ENCODE measurements around the gene C3. TPM values are rescaled to one million over a fixed set of nuclear protein-coding genes. Genes with fewer than 3 reads are reported as not detected.
"Not testable (repeated sequence)": the region's sequence is repeated elsewhere in the genome, so short reads cannot be mapped to it uniquely, and the experiment has no call there.

C3 gene
- total RNA-seq: not detected

GRCh38 chr19:6720369-6721137 lies at the start of gene C3:
Gene C3, minus strand, starts transcription at chr19:6720650. Its CDS starts 61 bp downstream, at chr19:6720589.
- peaks cover 42% of the 10 kb centered on the region for H3K4me1 Mint-ChIP-seq
- peaks cover 4% of the 10 kb centered on the region for H3K9me3 Mint-ChIP-seq
- ChIA-PET POLR2A (no interaction called here), CTCF (interaction anchor here (0.6 to 1.6 kb wide), 5 partner anchors 16 to 1030 kb away, joined by 3 read pairs; no protein-coding TSS in a partner anchor)
- no peak for DNase-seq
- no peak within 1 kb of the TSS for H3K4me3 Mint-ChIP-seq
- H3K27me3 Mint-ChIP-seq: peaks cover 7% of the 10 kb centered on the region
- no peaks in the 10 kb centered on the region for H3K36me3 Mint-ChIP-seq (ENCODE audit: low read depth)
- H3K27ac Mint-ChIP-seq: peak within 1 kb of the TSS; percentile 37

DNA sequence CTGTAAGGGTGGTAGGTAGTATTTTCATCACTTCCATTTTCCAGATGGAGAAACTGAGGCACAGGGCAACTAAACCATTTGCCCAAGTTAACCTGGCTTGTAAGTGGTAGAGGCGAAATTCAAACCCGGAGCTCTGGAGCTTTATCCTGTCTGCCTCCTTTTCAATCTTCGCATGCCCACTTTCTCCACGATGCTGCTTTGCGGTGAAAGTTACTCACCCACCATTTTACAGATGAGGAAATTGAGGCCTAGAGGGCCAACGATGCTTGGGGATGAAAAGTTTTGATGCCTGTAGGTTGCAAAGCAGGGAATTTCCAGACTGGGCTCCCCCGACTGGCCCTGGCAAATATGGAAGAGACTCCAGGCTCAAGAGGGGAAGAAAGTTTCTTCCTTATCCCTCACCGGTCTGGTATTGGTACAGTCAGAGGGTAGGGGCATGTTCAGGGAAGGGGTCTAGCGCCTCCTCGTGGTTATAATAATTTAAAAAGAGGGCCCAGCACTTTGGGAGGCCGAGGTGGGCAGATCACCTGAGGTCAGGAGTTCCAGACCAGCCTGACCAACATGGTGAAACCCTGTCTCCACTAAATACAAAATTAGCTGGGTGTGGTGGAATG lies 48.7 kb upstream of the C3 start:
- ChIA-PET CTCF (interaction anchor here (1.1 to 4.3 kb wide), 5 partner anchors 10 to 94 kb away, joined by 3 to 13 read pairs (median 4); no protein-coding TSS in a partner anchor), POLR2A (no interaction called here)
- no peak overlapping the region for H3K4me3 Mint-ChIP-seq
- DNase-seq: no peak
- no peaks in the 10 kb centered on the region for H3K27me3 Mint-ChIP-seq
- H3K27ac Mint-ChIP-seq: peak overlapping the region; percentile 68
- peaks cover 65% of the 10 kb centered on the region for H3K4me1 Mint-ChIP-seq
- peaks cover 10% of the 10 kb centered on the region for H3K36me3 Mint-ChIP-seq (ENCODE audit: low read depth)
- H3K9me3 Mint-ChIP-seq: no peaks in the 10 kb centered on the region

DNA sequence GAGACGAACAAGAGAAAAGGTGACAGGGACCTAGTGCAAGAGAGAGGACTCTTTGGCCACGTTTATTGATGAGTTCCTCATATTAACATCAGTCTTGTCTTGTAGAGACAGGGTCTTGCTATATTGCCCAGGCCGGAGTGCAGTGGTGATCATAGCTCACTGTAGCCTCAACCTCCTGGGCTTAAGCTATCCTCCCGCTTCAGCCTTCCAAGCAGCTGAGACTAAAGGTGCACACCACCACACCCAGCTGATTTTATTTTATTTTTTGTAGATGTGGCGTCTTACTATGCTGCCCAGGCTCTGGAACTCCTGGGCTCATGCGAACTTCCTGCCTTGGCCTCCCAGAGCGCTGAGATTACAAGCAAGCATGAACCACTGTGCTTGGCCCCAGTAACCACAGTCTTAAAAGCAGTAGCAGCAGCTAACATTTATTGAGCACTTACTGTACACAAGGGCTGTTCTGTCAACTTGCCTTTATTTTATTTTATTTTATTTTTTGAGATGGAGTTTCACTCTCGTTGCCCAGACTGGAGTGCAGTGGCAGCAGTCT lies 47.9 kb upstream of the C3 start:
- ChIA-PET POLR2A (no interaction called here), CTCF (interaction anchor here (0.9 to 4.3 kb wide), 5 partner anchors 11 to 95 kb away, joined by 3 to 13 read pairs (median 3); no protein-coding TSS in a partner anchor)
- peak; percentile 36 for DNase-seq
- peaks cover 60% of the 10 kb centered on the region for H3K4me1 Mint-ChIP-seq
- no peaks in the 10 kb centered on the region for H3K9me3 Mint-ChIP-seq
- peak overlapping the region; percentile 93 for H3K27ac Mint-ChIP-seq
- H3K4me3 Mint-ChIP-seq: peak overlapping the region; percentile 89
- no peaks in the 10 kb centered on the region for H3K27me3 Mint-ChIP-seq
- peaks cover 5% of the 10 kb centered on the region for H3K36me3 Mint-ChIP-seq (ENCODE audit: low read depth)

DNA sequence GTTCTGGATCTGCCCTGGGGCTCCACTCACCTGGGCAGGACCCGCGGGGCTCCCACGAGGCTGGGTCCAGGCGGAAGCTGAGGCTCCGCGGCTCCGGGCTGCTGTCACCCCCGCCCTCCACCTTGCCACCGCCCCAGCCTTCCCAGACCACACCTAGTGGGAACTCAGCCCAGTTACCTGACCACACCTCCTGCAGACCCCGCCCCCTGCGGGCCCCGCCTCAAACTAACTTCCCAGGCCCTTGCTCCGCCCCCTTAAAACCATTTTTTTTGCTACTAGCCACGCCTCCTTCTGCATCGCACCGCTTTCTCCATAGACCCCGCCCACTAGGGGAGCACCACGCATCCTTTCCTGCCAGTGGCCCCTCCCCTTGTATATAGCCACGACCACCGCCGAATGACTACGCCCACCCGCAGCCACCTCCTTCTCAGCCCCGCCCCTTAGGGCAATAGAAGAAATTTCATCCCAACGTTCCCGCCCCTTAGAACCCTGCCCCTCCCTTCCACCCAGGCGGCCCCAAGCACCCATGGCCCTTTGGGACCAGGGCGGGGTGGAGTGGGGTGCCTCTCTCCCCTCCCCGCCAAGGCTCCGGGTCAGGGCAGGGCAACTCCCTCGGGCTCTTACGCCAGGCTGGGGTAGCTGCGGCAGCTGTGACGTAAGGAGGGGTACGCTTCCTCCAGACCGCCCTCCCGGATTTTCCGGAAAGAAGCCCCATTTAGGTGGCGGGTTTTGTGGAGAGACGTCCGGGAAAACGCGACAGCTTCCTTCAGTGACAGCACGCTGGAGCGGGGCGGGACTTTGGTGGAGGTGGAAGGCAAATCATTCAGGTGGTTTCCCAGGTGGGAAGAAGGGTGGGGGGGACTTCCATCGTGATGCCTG lies 47.1 kb upstream of the C3 start, which contains the start of gene SH2D3A:
TSS of gene SH2D3A (minus strand) at position 79 of the 879 bp plus-strand sequence. CDS start 3,687 bp downstream, outside the sequence.
- Mint-ChIP-seq H3K27ac (peak within 1 kb of the TSS; percentile 93), H3K4me3 (peak within 1 kb of the TSS; percentile 89), H3K36me3 (ENCODE audit: low read depth) (peaks cover 4% of the 10 kb centered on the region), H3K4me1 (peaks cover 60% of the 10 kb centered on the region), H3K27me3 (no peaks in the 10 kb centered on the region), H3K9me3 (no peaks in the 10 kb centered on the region)
- POLR2A ChIA-PET: no interaction called here
- CTCF ChIA-PET: interaction anchor here (0.9 to 4.3 kb wide), 4 partner anchors 11 to 96 kb away, joined by 3 to 13 read pairs (median 3); no protein-coding TSS in a partner anchor
- peak; percentile 97 for DNase-seq

- H3K36me3 Mint-ChIP-seq (ENCODE audit: low read depth): peaks cover 4% of the 10 kb centered on the region
- ChIA-PET CTCF (interaction anchor here (4.3 kb wide), 1 partner anchor 97 kb away, joined by 13 read pairs; no protein-coding TSS in a partner anchor), POLR2A (no interaction called here)
- H3K4me1 Mint-ChIP-seq: peaks cover 55% of the 10 kb centered on the region
- no peaks in the 10 kb centered on the region for H3K9me3 Mint-ChIP-seq
- H3K4me3 Mint-ChIP-seq: peak overlapping the region; percentile 89
- no peaks in the 10 kb centered on the region for H3K27me3 Mint-ChIP-seq
- DNase-seq: peak; percentile 72
- peak overlapping the region; percentile 93 for H3K27ac Mint-ChIP-seq
Measured at GRCh38 chr19:6767081-6767356, 46.6 kb upstream of the C3 start.

DNA sequence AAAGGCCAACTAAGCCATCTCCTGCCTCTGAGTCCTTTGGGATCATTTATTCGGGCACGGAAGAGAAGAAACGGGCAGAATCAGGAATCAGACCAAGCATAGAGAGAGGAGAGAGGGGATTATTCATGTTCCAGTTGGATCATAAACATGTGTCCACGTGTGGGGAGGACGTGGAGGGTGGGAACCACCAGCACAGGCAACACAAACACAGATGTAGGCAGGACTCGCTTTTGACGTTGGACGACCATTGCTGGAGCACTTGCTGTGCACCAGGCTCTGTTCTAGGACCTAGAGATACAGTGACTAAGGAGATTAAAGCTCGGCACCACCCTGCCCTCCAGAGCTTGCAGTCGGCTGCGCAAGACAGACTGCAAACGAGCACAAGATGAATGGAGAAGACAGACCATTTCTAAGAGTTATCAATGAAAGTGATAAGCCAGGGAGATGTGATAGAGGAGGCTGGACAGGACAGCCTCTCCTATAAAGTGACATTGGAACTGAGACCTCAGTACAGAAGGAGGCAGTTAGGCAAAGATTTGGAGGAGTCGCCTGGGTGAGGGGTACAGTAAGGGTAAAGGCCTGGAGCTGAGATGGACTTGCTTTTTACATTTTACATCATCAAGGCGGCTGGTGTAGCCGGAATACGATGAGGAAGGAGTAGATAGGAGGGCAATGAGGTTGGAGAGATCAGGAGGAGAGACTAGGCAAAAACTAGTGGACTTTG lies 46.1 kb upstream of the C3 start:
- no peaks in the 10 kb centered on the region for H3K27me3 Mint-ChIP-seq
- ChIA-PET CTCF (interaction anchor here (0.6 to 4.3 kb wide), 2 partner anchors 97 to 306 kb away, joined by 3 to 13 read pairs; no protein-coding TSS in a partner anchor), POLR2A (no interaction called here)
- peak overlapping the region; percentile 93 for H3K27ac Mint-ChIP-seq
- no peaks in the 10 kb centered on the region for H3K9me3 Mint-ChIP-seq
- H3K4me3 Mint-ChIP-seq: peak overlapping the region; percentile 89
- no peak for DNase-seq
- peaks cover 50% of the 10 kb centered on the region for H3K4me1 Mint-ChIP-seq
- peaks cover 5% of the 10 kb centered on the region for H3K36me3 Mint-ChIP-seq (ENCODE audit: low read depth)

DNA sequence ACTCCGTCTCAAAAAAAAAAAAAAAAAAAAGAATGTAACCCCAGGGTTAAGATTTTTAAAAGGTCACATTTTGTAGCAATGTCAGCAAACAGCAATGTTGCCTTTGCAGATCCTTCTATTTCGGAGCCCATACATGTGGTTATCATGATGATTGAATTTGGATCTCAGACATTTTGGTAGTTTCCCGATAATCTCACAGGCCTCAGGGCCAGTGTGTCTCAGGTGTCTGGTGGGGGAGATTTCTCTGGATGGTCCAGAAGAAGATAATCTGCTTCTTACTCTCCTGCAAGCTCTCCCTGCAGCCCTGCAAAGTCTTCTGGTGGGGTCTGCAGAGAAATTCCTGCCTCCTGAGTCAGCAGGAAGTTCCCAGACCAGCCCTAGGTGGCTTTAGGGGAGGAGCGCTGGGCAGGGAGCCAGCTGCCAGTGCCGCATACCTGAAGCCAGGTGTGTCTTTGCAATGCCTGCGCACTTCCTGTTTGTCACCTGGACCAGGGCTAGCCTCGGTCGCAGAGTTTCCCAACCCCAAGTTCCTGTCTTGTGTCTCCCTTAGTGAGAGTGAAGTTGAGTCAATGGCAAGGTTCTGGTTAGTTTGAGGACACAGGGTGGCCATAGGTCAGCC lies 45.4 kb upstream of the C3 start:
- CTCF ChIA-PET: interaction anchor here (0.6 kb wide), 1 partner anchor 305 kb away, joined by 3 read pairs; no protein-coding TSS in a partner anchor
- H3K36me3 Mint-ChIP-seq (ENCODE audit: low read depth): peaks cover 12% of the 10 kb centered on the region
- peak overlapping the region; percentile 89 for H3K4me3 Mint-ChIP-seq
- POLR2A ChIA-PET: no interaction called here
- peak overlapping the region; percentile 93 for H3K27ac Mint-ChIP-seq
- no peaks in the 10 kb centered on the region for H3K27me3 Mint-ChIP-seq
- DNase-seq: no peak
- no peaks in the 10 kb centered on the region for H3K9me3 Mint-ChIP-seq
- peaks cover 46% of the 10 kb centered on the region for H3K4me1 Mint-ChIP-seq

GRCh38 chr19:6762253-6762797 lies 41.9 kb upstream of the C3 start:
- H3K27ac Mint-ChIP-seq, DNase-seq, H3K27me3 Mint-ChIP-seq, H3K9me3 Mint-ChIP-seq, POLR2A ChIA-PET, H3K4me3 Mint-ChIP-seq: not testable (repeated sequence)
- peaks cover 31% of the 10 kb centered on the region for H3K36me3 Mint-ChIP-seq (ENCODE audit: low read depth)
- peaks cover 30% of the 10 kb centered on the region for H3K4me1 Mint-ChIP-seq
- CTCF ChIA-PET: interaction anchor here (0.6 kb wide), 1 partner anchor 117 kb away, joined by 5 read pairs; no protein-coding TSS in a partner anchor

DNA sequence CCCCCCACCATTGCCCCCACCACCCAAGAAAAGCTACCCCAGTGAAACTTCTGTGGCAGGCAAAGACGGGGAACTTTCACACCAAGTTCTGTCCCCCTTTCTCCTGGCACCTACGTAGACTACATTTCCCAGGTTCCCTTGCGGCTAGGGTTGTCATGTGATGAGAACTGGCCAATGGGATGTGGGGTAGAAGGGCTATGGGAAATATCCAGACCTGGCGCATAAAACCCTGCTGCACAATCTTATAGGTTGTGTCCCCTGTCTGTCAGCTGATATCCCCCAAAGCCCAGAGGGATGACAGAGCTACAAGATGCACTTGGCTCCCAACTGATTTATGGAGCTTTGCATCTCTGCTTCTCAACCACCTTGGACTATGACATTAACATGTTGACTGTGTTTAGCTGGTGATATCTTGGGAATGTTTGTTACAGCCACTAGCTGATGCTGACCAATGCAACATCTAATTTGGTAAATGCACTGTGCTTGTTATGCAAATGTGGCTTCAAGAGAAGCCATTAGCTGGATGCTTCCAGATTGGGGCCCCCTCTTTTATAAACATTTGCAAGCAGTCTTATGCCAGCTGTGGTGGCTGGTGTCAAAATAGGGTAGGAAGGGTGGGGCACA lies 40.7 kb upstream of the C3 start:
- Mint-ChIP-seq H3K27ac (no peak overlapping the region), H3K27me3 (no peaks in the 10 kb centered on the region), H3K9me3 (no peaks in the 10 kb centered on the region), H3K36me3 (ENCODE audit: low read depth) (peaks cover 31% of the 10 kb centered on the region), H3K4me3 (no peak overlapping the region), H3K4me1 (peaks cover 22% of the 10 kb centered on the region)
- CTCF ChIA-PET: interaction anchor here (1.1 to 1.4 kb wide), 4 partner anchors 10 to 25 kb away, joined by 3 to 4 read pairs (median 4); partner anchors contain the start of gene VAV1
- DNase-seq: no peak
- POLR2A ChIA-PET: no interaction called here

DNA sequence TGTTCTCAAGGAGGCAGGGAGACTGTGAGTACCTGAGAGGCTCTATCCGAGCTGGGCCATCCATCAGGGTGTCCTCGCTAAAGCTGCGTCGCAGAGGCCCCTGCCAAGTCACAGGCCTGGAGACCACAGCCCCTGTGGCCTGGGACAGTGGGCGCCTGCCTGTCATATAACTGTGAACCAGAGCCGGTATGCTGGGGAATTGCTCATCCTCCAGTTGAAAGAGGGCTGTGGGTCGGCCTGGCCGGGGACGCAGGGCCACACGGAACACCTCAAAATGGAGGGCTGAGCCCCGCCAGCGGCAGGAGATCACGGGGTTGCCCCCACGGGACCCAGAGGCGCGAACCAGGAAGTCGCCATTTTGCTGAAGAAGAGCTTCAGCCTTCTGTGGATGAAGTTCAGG lies 40.2 kb upstream of the C3 start:
- Mint-ChIP-seq H3K4me1 (peaks cover 17% of the 10 kb centered on the region), H3K9me3 (no peaks in the 10 kb centered on the region), H3K27ac (no peak overlapping the region), H3K36me3 (ENCODE audit: low read depth) (peaks cover 31% of the 10 kb centered on the region), H3K4me3 (no peak overlapping the region), H3K27me3 (no peaks in the 10 kb centered on the region)
- DNase-seq: no peak
- ChIA-PET CTCF (interaction anchor here (1.1 to 1.4 kb wide), 4 partner anchors 10 to 25 kb away, joined by 3 to 4 read pairs (median 4); no protein-coding TSS in a partner anchor), POLR2A (no interaction called here)
